Heart right ventricle (tissue), 16 donors: Measurements from ENCODE around the gene RGPD8. TPM values are rescaled to one million over a fixed set of nuclear protein-coding genes. Genes with fewer than 3 reads are reported as not detected.
"Not testable (repeated sequence)": the region's sequence is repeated elsewhere in the genome, so short reads cannot be mapped to it uniquely, and the experiment has no call there.

Experiments used
- ATAC-seq, 8 donors: fragments of 200-7000 bp; cut with Tn5 transposase; one replicate each; pipeline ENCODE4 v1.9.1; 2020; ENCODE audit warnings: mild to moderate bottlenecking in 8 of 8, moderate library complexity in 8 of 8, moderate number of reproducible peaks in 1 of 8
- DNase-seq, 2 donors: peaks; one replicate each; pipeline ENCODE4 v3.0.0-alpha.2; 2020
- H3K27ac ChIP-seq, 10 donors: fragments of 200-600 bp; sonication (generic) in 2 of 10; one replicate each; pipeline versions ENCODE4 v1.5.0 to v1.8.0; 2020 to 2022; ENCODE audit warnings: mild to moderate bottlenecking in 3 of 10
- H3K27me3 ChIP-seq, 7 donors: fragments of 200-600 bp; one replicate each; pipeline ENCODE4 v1.8.0; 2021 to 2022; ENCODE audit warnings: mild to moderate bottlenecking in 2 of 7
- H3K36me3 ChIP-seq, 9 donors: fragments of 200-600 bp; sonication (generic) in 1 of 9; one replicate each; pipeline versions ENCODE4 v1.5.0 to v1.8.0; 2020 to 2022; ENCODE audit warnings: mild to moderate bottlenecking in 2 of 9
- H3K4me1 ChIP-seq, 9 donors: fragments of 200-600 bp; sonication (generic) in 1 of 9; one replicate each; pipeline versions ENCODE4 v1.5.0 to v1.8.0; 2020 to 2022; ENCODE audit warnings: mild to moderate bottlenecking in 4 of 9
- H3K4me3 ChIP-seq, 10 donors: fragments of 200-600 bp; sonication (generic) in 2 of 10; one replicate each; pipeline versions ENCODE4 v1.5.0 to v1.8.0; 2020 to 2022; ENCODE audit warnings: mild to moderate bottlenecking in 7 of 10, moderate library complexity in 2 of 10
- H3K9me3 ChIP-seq, 11 donors: fragments of 200-600 bp in 10 of 11; sonication (generic) in 2 of 11; one replicate each; pipeline versions ENCODE4 v1.5.0 to v1.8.0; 2013 to 2022; ENCODE audit warnings: mild to moderate bottlenecking in 2 of 11, control low read depth in 1 of 11, moderate library complexity in 1 of 11
- CTCF ChIP-seq, 9 donors: fragments of 200-600 bp; sonication (generic) in 2 of 9; IDR thresholded peaks; one replicate each; pipeline versions ENCODE4 v1.5.0 to v1.8.0; 2021 to 2022; ENCODE audit warnings: antibody characterized with exemption in 9 of 9, mild to moderate bottlenecking in 5 of 9, moderate library complexity in 1 of 9
- WGBS, 2 donors: extraction: QIAGEN DNeasy Blood & Tissue Kit; methylation state at CpG; one replicate each; pipeline ENCODE4 v1.1.7; 2013; ENCODE audit warnings: inconsistent platforms in 1 of 2; 5-methylcytosine and 5-hydroxymethylcytosine counted together
- intact Hi-C, 10 donors: fragments of 100-400 bp; cut with DNase I; formaldehyde crosslinking; loops; one replicate each; pipeline versions ENCODE4 v1.11.1 to v1.14.2; 2022
- polyA plus RNA-seq, 2 donors: library from polyadenylated mRNA; stranded (reverse); fragments of 200-250 nt; gene quantifications; one replicate each; pipeline ENCODE4 v1.2.3, GENCODE V29; 2013
- total RNA-seq, 10 donors: library from RNA; stranded (reverse); fragmentation: NEBNext Ultra II Directional in 3 of 10; extraction: Animal tissue kit (Norgen Biotek cat#: 25700) in 3 of 10; gene quantifications; one replicate each; pipeline versions ENCODE4 v1.2.1 to v1.2.4, GENCODE V29; 2021 to 2023
- donor health status: Arrhythmogenic right ventricular cardiomyopathy.
- donor health status: ischemic (EF 13 %, LVEDD 7.1; RV severe dilation, severe dysfunction).
- donor health status: healthy with polysubstance abuse.
- donor health status: DM: no; HTN: yes; CAD: no.
- donor health status: DM: no; HTN: no; CAD: no.
- donor health status: ischemic (EF 25% LVEDD 6.9; RV normal size, moderate dysfunction).
- donor health status: ischemic (EF 25% LVEDD 5.7; RV mildly dilated, moderate dysfunction).
- donor health status: healthy.
- donor health status: DM: yes; HTN: yes; CAD: no.
- donor health status: Ischemic cardiomyopathy.
- donor health status: ischemic (EF 35%, LVEDD 5.7; RV mildly dilated, moderate dysfunction).
- donor health status: nonischemic (EF 11% LVEDD 7.7; RV severe dilation, severe dysfunction).
- donor health status: DM: yes; HTN: yes; CAD: no.
- donor health status: PGD.
- donor health status: ischemic (EF 29% LVEDD 5.4; RV normal size, mild dysfunction).
- donor health status: nonischemic (EF 23%, LVEDD 6.1; RV moderate dilation, normal function).

RGPD8 gene
- total and polyA plus RNA-seq, 12 donors: 0.84 to 9.1 (median 7.1) TPM

DNA sequence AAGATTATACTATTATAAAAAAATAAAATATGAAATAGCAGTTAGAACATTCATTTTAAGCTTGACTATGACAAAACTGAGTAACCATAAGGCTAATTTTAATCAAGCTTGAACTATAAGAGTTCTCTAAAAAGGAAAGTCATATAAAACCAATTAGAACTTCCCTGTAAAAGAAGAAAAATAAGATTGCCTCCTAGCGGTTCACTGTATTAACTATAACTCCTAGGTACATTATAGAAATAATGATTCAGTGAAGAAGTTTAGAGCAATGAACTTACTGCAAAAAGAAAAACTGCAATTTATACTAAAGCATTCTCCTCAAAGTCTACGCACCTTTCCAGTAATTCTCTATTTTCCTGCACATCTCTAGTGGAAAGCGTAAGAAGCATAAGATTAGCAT lies 16.6 kb downstream of the RGPD8 start:
- H3K4me3 ChIP-seq, H3K36me3 ChIP-seq, DNase-seq, H3K27ac ChIP-seq, intact Hi-C loops, H3K27me3 ChIP-seq, H3K9me3 ChIP-seq, ATAC-seq, H3K4me1 ChIP-seq: not testable (repeated sequence)
- TF ChIP-seq CTCF (IDR thresholded peaks at IDR 0.05): peak in 1 of 9 donors; percentile 9
- WGBS, 2 donors: 84 to 87% methylated on average over 3 of the region's 3 CpGs

DNA sequence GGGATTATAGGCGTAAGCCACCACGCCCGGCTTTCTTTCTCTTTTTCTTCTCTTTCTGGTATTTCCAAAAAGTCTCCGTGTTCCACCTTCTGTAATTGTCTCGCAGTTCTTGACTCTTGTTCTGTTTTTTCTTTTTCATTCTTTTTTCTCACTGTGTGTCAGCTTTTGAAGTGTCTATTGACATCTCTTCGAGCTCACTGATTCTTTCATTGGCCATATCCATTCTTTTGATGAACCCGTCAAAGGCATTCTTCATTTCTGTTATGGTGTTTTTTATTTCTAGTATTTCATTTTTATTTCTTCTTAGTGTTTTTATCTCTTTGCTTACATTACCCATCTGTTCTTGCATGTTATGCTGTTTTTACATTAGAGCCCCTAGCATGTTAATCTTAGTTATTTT lies 73.4 kb downstream of the RGPD8 start:
- ATAC-seq, H3K36me3 ChIP-seq, H3K27me3 ChIP-seq, DNase-seq, H3K4me3 ChIP-seq, H3K4me1 ChIP-seq, intact Hi-C loops, H3K27ac ChIP-seq: not testable (repeated sequence)
- peaks cover 0 to 29% (median 6%) of the 10 kb centered on the region in 11 donors for H3K9me3 ChIP-seq
- 95 to 98% methylated on average over 7 of the region's 7 CpGs for WGBS, 2 donors

- DNase-seq, H3K27me3 ChIP-seq, H3K4me1 ChIP-seq, H3K27ac ChIP-seq, intact Hi-C loops, H3K36me3 ChIP-seq, H3K4me3 ChIP-seq, ATAC-seq: not testable (repeated sequence)
- peaks cover 0 to 21% (median 6%) of the 10 kb centered on the region in 11 donors for H3K9me3 ChIP-seq
- WGBS, 2 donors: 85 to 90% methylated on average over 2 of the region's 2 CpGs
Measured at GRCh38 chr2:112354335-112354734, 79.1 kb downstream of the RGPD8 start.

GRCh38 chr2:112352809-112353603 lies 80.4 kb downstream of the RGPD8 start:
- H3K4me3 ChIP-seq, DNase-seq, H3K9me3 ChIP-seq, intact Hi-C loops, ATAC-seq, H3K27me3 ChIP-seq, H3K27ac ChIP-seq, H3K36me3 ChIP-seq, H3K4me1 ChIP-seq: not testable (repeated sequence)
- 90% methylated on average over 14 to 15 of the region's 25 CpGs for WGBS, 2 donors

- H3K4me3 ChIP-seq, H3K27me3 ChIP-seq, H3K4me1 ChIP-seq, ATAC-seq, intact Hi-C loops, H3K27ac ChIP-seq, H3K9me3 ChIP-seq, DNase-seq, H3K36me3 ChIP-seq: not testable (repeated sequence)
- 91 to 92% methylated on average over 2 of the region's 2 CpGs for WGBS, 2 donors
Measured at GRCh38 chr2:112352292-112352691, 81.2 kb downstream of the RGPD8 start.

DNA sequence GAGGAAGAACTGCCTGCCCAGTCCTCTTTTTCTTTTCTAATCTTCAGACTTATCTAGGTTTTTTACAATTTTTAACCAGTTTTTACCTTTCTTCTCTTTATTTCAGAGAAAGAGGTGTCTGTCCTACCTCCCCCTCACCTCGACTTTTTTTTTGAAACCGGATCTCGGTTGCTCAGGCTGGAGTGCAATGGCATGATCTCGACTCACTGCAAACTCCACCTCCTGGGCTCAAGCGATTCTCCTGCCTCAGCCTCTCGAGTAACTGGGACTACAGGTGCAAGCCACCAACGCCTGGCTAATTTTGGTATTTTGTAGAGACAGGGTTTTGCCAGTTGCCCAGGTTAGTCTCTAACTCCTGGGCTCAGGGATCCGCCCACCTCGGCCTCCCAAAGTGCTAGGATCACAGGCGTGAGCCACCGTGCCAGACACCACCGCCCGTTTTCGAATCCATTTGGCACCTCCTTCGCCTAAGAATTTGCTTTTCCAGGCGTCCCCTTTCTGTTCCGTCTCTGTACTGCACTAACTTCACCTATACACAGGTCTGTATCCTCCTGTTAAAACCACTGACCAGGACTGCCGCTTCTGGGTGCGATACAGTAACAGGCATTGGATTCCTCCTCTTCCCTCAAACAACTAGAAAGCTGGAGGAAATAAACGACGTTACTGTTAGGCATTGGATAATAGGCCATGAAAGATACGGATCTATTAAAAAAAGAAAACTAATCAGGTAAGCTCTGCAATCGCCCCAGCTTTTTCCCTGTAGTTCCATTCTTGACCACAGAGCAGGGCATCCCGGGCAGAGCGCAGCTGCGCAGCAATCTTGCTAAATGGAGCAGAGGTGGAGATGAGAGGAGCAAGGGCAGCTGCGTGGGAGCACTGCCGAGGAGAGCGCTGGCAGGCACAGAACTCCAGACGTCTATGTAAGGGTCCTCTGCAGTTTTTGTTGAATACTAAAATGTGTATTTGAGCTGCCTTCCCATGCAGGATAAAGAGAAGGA lies 88.1 kb downstream of the RGPD8 start:
- no peak for ATAC-seq
- H3K36me3 ChIP-seq: no peaks in the 10 kb centered on the region
- H3K4me3 ChIP-seq: no peak overlapping the region
- H3K9me3 ChIP-seq: no peaks in the 10 kb centered on the region
- no peak for DNase-seq
- intact Hi-C loops: no loop called here
- H3K4me1 ChIP-seq: no peaks in the 10 kb centered on the region
- WGBS, 2 donors: 91% methylated on average over 30 of the region's 30 CpGs
- no peaks in the 10 kb centered on the region for H3K27me3 ChIP-seq
- TF ChIP-seq CTCF (IDR thresholded peaks at IDR 0.05): no peak
- no peak overlapping the region for H3K27ac ChIP-seq
